ENCODE results near the gene BMPER. TPM values are rescaled to one million over a fixed set of nuclear protein-coding genes. Genes with fewer than 3 reads are reported as not detected.

Gene BMPER
- total and polyA plus RNA-seq, 8 donors, result 1.9 to 9.5 (median 4.6) TPM; not detected in 1

GRCh38 chr7:34153656-34154270 lies 248.4 kb downstream of the BMPER start:
- TF ChIP-seq POLR2AphosphoS5 (IDR thresholded peaks at IDR 0.05) (no peak), POLR2A (IDR thresholded peaks at IDR 0.05) (no peak), CTCF (IDR thresholded peaks at IDR 0.05) (no peak), EP300 (IDR thresholded peaks at IDR 0.05) (no peak)
- 87 to 95% (median 92%) methylated on average over 5 of the region's 5 CpGs for WGBS, 5 donors
- no peaks in the 10 kb centered on the region for H3K27me3 ChIP-seq

DNA sequence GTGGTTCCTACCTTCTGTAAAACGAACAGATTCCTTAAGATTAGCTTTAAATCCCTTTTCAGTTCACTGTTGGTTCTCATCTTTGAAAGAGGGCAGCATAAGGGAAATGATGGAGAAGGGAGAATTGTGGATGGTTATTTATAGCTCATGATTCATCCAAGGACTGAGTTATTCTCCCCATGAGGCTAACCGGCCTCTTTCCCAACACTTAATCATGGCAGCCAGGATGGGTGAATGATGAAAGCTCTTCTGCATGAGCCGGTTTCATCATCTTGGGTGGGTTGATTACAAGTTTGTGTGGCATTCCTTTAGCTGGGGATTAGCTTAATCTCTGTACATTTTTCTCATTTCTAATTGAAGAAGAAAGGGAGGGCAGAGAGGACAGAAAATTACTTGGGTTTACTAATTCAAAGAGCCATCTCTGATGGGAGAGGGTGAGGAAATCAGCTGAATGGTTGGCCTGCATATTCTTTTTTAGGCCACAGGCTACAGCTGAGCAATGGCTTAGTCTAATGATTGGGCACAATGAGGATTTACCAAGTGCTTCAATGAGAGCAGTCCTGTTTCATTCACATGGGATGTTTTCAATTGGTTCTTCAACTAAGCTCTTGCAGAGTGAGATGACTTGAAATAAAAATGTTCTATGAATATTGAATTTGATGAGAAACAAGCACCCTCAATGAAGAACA lies 250.0 kb downstream of the BMPER start:
- intact Hi-C loops (cut with DNase I; ENCODE audit: low total_unique reads), result no loop called here
- peak; percentile 71 to 76 (median 74) for TF ChIP-seq POLR2AphosphoS5 (IDR thresholded peaks at IDR 0.05)
- no peak for TF ChIP-seq CTCF (IDR thresholded peaks at IDR 0.05)
- no peak for TF ChIP-seq EP300 (IDR thresholded peaks at IDR 0.05)
- TF ChIP-seq POLR2A (IDR thresholded peaks at IDR 0.05), result no peak
- DNase-seq, result peak in 1 of 2 donors; percentile 23
- Histone ChIP-seq H3K27ac (peak overlapping the region in 2 of 5 donors; percentile 18 to 55), H3K27me3 (no peaks in the 10 kb centered on the region), H3K4me1 (peaks cover 0 to 25% (median 0%) of the 10 kb centered on the region in 4 donors), H3K9me3 (no peaks in the 10 kb centered on the region), H3K36me3 (no peaks in the 10 kb centered on the region), H3K4me3 (no peak overlapping the region)
- WGBS, 5 donors, result 63 to 73% (median 71%) methylated on average over 3 of the region's 3 CpGs

More at GRCh38 chr7:34153656-34154270, 248.4 kb downstream of the BMPER start:
- H3K27ac ChIP-seq, result no peak overlapping the region
- DNase-seq, result no peak
- peaks cover 0 to 22% (median 0%) of the 10 kb centered on the region in 4 donors for H3K4me1 ChIP-seq
- H3K4me3 ChIP-seq, result no peak overlapping the region
- intact Hi-C loops (cut with DNase I; ENCODE audit: low total_unique reads), result no loop called here
- H3K36me3 ChIP-seq, result no peaks in the 10 kb centered on the region
- no peaks in the 10 kb centered on the region for H3K9me3 ChIP-seq

GRCh38 chr7:34156336-34156735 lies 251.0 kb downstream of the BMPER start:
- no peaks in the 10 kb centered on the region for H3K36me3 ChIP-seq
- no peaks in the 10 kb centered on the region for H3K9me3 ChIP-seq
- no peak for DNase-seq
- no peak for TF ChIP-seq CTCF (IDR thresholded peaks at IDR 0.05)
- no peak for TF ChIP-seq POLR2A (IDR thresholded peaks at IDR 0.05)
- no peak for TF ChIP-seq EP300 (IDR thresholded peaks at IDR 0.05)
- TF ChIP-seq POLR2AphosphoS5 (IDR thresholded peaks at IDR 0.05), result no peak
- no peak overlapping the region for H3K4me3 ChIP-seq
- 76 to 89% (median 84%) methylated on average over 2 of the region's 2 CpGs for WGBS, 5 donors
- H3K4me1 ChIP-seq, result peaks cover 0 to 25% (median 0%) of the 10 kb centered on the region in 4 donors
- intact Hi-C loops (cut with DNase I; ENCODE audit: low total_unique reads), result no loop called here
- no peaks in the 10 kb centered on the region for H3K27me3 ChIP-seq
- peak overlapping the region in 2 of 5 donors; percentile 48 to 69 for H3K27ac ChIP-seq

GRCh38 chr7:34157137-34157536 lies 251.8 kb downstream of the BMPER start:
- Histone ChIP-seq H3K4me1 (peaks cover 0 to 25% (median 0%) of the 10 kb centered on the region in 4 donors), H3K27ac (peak overlapping the region in 2 of 5 donors; percentile 48 to 69), H3K36me3 (no peaks in the 10 kb centered on the region), H3K27me3 (no peaks in the 10 kb centered on the region), H3K9me3 (no peaks in the 10 kb centered on the region), H3K4me3 (no peak overlapping the region)
- intact Hi-C loops (cut with DNase I; ENCODE audit: low total_unique reads), result no loop called here
- no peak for DNase-seq
- TF ChIP-seq POLR2AphosphoS5 (IDR thresholded peaks at IDR 0.05), result no peak
- TF ChIP-seq POLR2A (IDR thresholded peaks at IDR 0.05), result no peak
- no peak for TF ChIP-seq EP300 (IDR thresholded peaks at IDR 0.05)
- no peak for TF ChIP-seq CTCF (IDR thresholded peaks at IDR 0.05)
- WGBS, 5 donors, result 69 to 77% (median 74%) methylated on average over 2 of the region's 2 CpGs

Data from stomach (tissue), 9 donors.